Measurements from ENCODE around the gene GGA3.
"Not testable (repeated sequence)": the region's sequence is repeated elsewhere in the genome, so short reads cannot be mapped to it uniquely, and the experiment has no call there.

The GGA3 gene

GRCh38 chr17:75261336-75262111 lies at the start of gene GGA3, which contains the start of gene MRPS7:
Gene GGA3 (minus strand): TSS chr17:75261606. CDS start chr17:75261587, 19 bp downstream.
Gene MRPS7 (plus strand): TSS chr17:75261879. CDS start chr17:75261901, 22 bp downstream.
- peak; percentile 96 for DNase-seq

- no peak for DNase-seq
These were observed 47.6 kb upstream of the GGA3 start for GRCh38 chr17:75308732-75309629.

- DNase-seq: no peak
These were observed 46.7 kb upstream of the GGA3 start for GRCh38 chr17:75307957-75308731.

GRCh38 chr17:75301502-75302206 lies 40.2 kb upstream of the GGA3 start:
- DNase-seq: no peak

- no peak for DNase-seq
These were observed 39.6 kb upstream of the GGA3 start for GRCh38 chr17:75301049-75301448.

- no peak for DNase-seq
These were observed 38.9 kb upstream of the GGA3 start for GRCh38 chr17:75300280-75300679.

- peak; percentile 28 for DNase-seq
These were observed 34.1 kb upstream of the GGA3 start for GRCh38 chr17:75295201-75296158.

GRCh38 chr17:75292810-75293448 lies 31.5 kb upstream of the GGA3 start:
- not testable (repeated sequence) for DNase-seq

- DNase-seq: peak; percentile 62
These were observed 28.5 kb upstream of the GGA3 start for GRCh38 chr17:75289832-75290337.

- DNase-seq: peak; percentile 98
These were observed 27.9 kb upstream of the GGA3 start, which contains the start of gene SLC25A19 for GRCh38 chr17:75289115-75289831. Gene SLC25A19 (minus strand): TSS chr17:75289433. CDS start chr17:75286764, 2,669 bp downstream.

- no peak for DNase-seq
These were observed 27.3 kb upstream of the GGA3 start for GRCh38 chr17:75288770-75289114.

GRCh38 chr17:75288359-75288758 lies 27.0 kb upstream of the GGA3 start:
- DNase-seq: no peak

- no peak for DNase-seq
These were observed 25.8 kb upstream of the GGA3 start for GRCh38 chr17:75287221-75287620.

- no peak for DNase-seq
These were observed 23.7 kb upstream of the GGA3 start for GRCh38 chr17:75285123-75285522.

- not testable (repeated sequence) for DNase-seq
These were observed 18.8 kb upstream of the GGA3 start for GRCh38 chr17:75280189-75280588.

GRCh38 chr17:75277664-75278071 lies 16.3 kb upstream of the GGA3 start:
- no peak for DNase-seq

- DNase-seq: no peak
These were observed 12.7 kb upstream of the GGA3 start for GRCh38 chr17:75273977-75274708.

GRCh38 chr17:75272848-75273184 lies 11.4 kb upstream of the GGA3 start:
- no peak for DNase-seq

All from CD4-positive, alpha-beta T cell treated with Interleukin-10 for 1 hour (primary cell).